Measurements from ENCODE around the gene MAB21L2.

DNA sequence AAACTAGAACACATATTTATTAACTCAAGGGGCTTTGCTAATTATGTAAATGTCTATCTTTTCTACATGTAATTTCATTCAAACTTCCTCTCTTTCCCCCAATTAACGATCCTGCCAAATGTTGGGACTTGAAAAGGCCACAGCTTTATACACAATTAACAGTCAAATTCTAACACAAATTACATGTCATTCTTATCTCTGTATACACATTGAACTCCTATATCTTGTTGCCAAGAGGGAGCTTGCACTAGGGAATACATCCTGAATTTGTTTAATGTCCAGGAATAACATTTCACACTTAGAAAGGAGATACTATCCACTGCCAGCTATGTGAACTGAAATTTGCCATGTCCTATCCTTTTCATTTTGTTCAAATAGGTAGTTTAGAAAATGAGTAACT, 38.9 kb upstream of the MAB21L2 start:
- TF ChIP-seq CTCF (IDR thresholded peaks at IDR 0.05) (no peak), POLR2A (IDR thresholded peaks at IDR 0.05) (no peak)
